Measurements from ENCODE around the gene TMEM117.

- no peak for TF ChIP-seq GATA2 (IDR thresholded peaks at IDR 0.05; ENCODE audit: insufficient read depth, insufficient read length, low read depth, low read length)
- TF ChIP-seq, protein P1, sequence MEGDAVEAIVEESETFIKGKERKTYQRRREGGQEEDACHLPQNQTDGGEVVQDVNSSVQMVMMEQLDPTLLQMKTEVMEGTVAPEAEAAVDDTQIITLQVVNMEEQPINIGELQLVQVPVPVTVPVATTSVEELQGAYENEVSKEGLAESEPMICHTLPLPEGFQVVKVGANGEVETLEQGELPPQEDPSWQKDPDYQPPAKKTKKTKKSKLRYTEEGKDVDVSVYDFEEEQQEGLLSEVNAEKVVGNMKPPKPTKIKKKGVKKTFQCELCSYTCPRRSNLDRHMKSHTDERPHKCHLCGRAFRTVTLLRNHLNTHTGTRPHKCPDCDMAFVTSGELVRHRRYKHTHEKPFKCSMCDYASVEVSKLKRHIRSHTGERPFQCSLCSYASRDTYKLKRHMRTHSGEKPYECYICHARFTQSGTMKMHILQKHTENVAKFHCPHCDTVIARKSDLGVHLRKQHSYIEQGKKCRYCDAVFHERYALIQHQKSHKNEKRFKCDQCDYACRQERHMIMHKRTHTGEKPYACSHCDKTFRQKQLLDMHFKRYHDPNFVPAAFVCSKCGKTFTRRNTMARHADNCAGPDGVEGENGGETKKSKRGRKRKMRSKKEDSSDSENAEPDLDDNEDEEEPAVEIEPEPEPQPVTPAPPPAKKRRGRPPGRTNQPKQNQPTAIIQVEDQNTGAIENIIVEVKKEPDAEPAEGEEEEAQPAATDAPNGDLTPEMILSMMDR (IDR thresholded peaks at IDR 0.05; ENCODE audit: extremely low read depth in 1 of 2, insufficient read depth in 1 of 2, low read depth in 1 of 2, low read length in 2 of 2) = no peak
- no peak for TF ChIP-seq POLR2A (IDR thresholded peaks at IDR 0.05; ENCODE audit: low read depth, low read length)
- TF ChIP-seq, protein P2, sequence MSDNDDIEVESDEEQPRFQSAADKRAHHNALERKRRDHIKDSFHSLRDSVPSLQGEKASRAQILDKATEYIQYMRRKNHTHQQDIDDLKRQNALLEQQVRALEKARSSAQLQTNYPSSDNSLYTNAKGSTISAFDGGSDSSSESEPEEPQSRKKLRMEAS (IDR thresholded peaks at IDR 0.05; ENCODE audit: insufficient read depth, insufficient read length) = no peak
- TF ChIP-seq EZH2 (IDR thresholded peaks at IDR 0.05; ENCODE audit: borderline replicate concordance, low read depth, low read length, severe bottlenecking) = no peak
- TF ChIP-seq POLR2AphosphoS5 (IDR thresholded peaks at IDR 0.05; ENCODE audit: insufficient read depth, low read depth, low read length) = no peak
- TF ChIP-seq JUN (IDR thresholded peaks at IDR 0.05; ENCODE audit: borderline replicate concordance, insufficient read depth, insufficient read length, low read depth) = no peak
- TF ChIP-seq FOS (IDR thresholded peaks at IDR 0.05; ENCODE audit: borderline replicate concordance, insufficient read depth, low read length) = no peak
Observed at GRCh38 chr12:44377443-44378187, 541.7 kb downstream of the TMEM117 start.

All from endothelial cell of umbilical vein (primary cell).